ENCODE data around the gene PIAS1.

GRCh38 chr15:68154923-68155559 is 100.9 kb downstream of the PIAS1 start:
- no peak for TF ChIP-seq CTCF (IDR thresholded peaks at IDR 0.05)
- no peak for TF ChIP-seq POLR2A (IDR thresholded peaks at IDR 0.05)
